Mammary epithelial cell (primary cell): Measurements from ENCODE around the gene SLC15A3.

Source experiments
- EZH2 ChIP-seq: IDR thresholded peaks from 2 replicates; pipeline ENCODE4 v1.6.1; 2012; ENCODE audit warnings: low read length, inconsistent platforms, borderline replicate concordance
- TF ChIP-seq, protein P1 (sequence below), 2 donors: IDR thresholded peaks in 1 of 2; conservative IDR thresholded peaks in 1 of 2; 2 replicates each; pipeline ENCODE4 v1.5.1; 2011 to 2012; ENCODE audit warnings: inconsistent platforms in 2 of 2, low read length in 2 of 2, mild to moderate bottlenecking in 2 of 2, control low read depth in 1 of 2, low read depth in 1 of 2; ENCODE audit not compliant: insufficient read depth in 1 of 2; ENCODE audit errors: extremely low read depth in 1 of 2

DNA sequence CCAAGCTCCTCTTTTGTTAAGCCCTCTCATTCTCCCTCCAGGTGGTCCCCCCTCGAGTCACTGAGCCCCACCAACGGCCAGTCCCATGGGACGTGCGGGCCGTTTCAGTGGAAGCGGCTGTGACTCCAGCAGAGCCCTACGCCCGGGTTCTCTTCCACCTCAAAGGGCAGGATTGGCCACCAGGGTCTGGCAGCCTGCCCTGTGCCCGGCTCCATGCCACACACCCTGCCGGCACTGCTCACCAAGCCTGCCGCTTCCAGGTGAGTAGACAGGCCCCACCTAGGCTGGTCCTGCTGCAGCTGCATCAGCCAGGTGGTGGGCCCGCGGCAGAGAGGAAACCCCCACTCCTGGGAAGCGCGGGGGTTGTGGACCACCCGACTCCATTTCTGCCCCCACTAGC, 24.4 kb downstream of the SLC15A3 start:
- TF ChIP-seq, protein P1, sequence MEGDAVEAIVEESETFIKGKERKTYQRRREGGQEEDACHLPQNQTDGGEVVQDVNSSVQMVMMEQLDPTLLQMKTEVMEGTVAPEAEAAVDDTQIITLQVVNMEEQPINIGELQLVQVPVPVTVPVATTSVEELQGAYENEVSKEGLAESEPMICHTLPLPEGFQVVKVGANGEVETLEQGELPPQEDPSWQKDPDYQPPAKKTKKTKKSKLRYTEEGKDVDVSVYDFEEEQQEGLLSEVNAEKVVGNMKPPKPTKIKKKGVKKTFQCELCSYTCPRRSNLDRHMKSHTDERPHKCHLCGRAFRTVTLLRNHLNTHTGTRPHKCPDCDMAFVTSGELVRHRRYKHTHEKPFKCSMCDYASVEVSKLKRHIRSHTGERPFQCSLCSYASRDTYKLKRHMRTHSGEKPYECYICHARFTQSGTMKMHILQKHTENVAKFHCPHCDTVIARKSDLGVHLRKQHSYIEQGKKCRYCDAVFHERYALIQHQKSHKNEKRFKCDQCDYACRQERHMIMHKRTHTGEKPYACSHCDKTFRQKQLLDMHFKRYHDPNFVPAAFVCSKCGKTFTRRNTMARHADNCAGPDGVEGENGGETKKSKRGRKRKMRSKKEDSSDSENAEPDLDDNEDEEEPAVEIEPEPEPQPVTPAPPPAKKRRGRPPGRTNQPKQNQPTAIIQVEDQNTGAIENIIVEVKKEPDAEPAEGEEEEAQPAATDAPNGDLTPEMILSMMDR (conservative IDR thresholded peaks at IDR 0.05 in 1 of 2, IDR thresholded peaks at IDR 0.05 in 1 of 2; ENCODE audit: extremely low read depth in 1 of 2, insufficient read depth in 1 of 2, low read depth in 1 of 2, low read length in 2 of 2): no peak
- no peak for TF ChIP-seq EZH2
